Progenitor cell of endocrine pancreas (in vitro differentiated cells): ENCODE measurements around the gene CATSPERZ. TPM values are rescaled to one million over a fixed set of nuclear protein-coding genes. Genes with fewer than 3 reads are reported as not detected.

Source experiments
- DNase-seq: peaks from one replicate; pipeline ENCODE4 v3.0.0; 2021; ENCODE audit warnings: low spot score; ENCODE audit not compliant: unreplicated experiment
- H3K27ac Mint-ChIP-seq: 2 replicates; pipeline ENCODE4 v1.8.0; 2021; ENCODE audit warnings: mild to moderate bottlenecking, moderate library complexity, mixed read lengths
- H3K27me3 Mint-ChIP-seq: 2 replicates; pipeline ENCODE4 v1.8.0; 2021; ENCODE audit warnings: mixed read lengths
- H3K36me3 Mint-ChIP-seq: 2 replicates; pipeline ENCODE4 v1.8.0; 2022; ENCODE audit warnings: mixed read lengths; ENCODE audit not compliant: insufficient read depth
- H3K4me1 Mint-ChIP-seq: 2 replicates; pipeline ENCODE4 v1.8.0; 2021; ENCODE audit warnings: low read depth, mixed read lengths
- H3K4me3 Mint-ChIP-seq: 2 replicates; pipeline ENCODE4 v1.8.0; 2021; ENCODE audit warnings: low read depth, mild to moderate bottlenecking, moderate library complexity, mixed read lengths
- H3K9me3 Mint-ChIP-seq: 2 replicates; pipeline ENCODE4 v1.8.0; 2021; ENCODE audit warnings: low read depth, mixed read lengths
- total RNA-seq: library from RNA; stranded (reverse); gene quantifications from 2 replicates; pipeline ENCODE4 v1.2.1, GENCODE V29; 2021
- TF ChIP-seq, protein P1 (sequence below): fragments of 200-600 bp; sonication (generic); IDR thresholded peaks from one replicate; pipeline ENCODE4 v1.5.0; 2021; ENCODE audit warnings: antibody characterized with exemption, mild to moderate bottlenecking; ENCODE audit not compliant: unreplicated experiment

CATSPERZ gene
- total RNA-seq, 1 donor from 2014 or later = not detected

DNA sequence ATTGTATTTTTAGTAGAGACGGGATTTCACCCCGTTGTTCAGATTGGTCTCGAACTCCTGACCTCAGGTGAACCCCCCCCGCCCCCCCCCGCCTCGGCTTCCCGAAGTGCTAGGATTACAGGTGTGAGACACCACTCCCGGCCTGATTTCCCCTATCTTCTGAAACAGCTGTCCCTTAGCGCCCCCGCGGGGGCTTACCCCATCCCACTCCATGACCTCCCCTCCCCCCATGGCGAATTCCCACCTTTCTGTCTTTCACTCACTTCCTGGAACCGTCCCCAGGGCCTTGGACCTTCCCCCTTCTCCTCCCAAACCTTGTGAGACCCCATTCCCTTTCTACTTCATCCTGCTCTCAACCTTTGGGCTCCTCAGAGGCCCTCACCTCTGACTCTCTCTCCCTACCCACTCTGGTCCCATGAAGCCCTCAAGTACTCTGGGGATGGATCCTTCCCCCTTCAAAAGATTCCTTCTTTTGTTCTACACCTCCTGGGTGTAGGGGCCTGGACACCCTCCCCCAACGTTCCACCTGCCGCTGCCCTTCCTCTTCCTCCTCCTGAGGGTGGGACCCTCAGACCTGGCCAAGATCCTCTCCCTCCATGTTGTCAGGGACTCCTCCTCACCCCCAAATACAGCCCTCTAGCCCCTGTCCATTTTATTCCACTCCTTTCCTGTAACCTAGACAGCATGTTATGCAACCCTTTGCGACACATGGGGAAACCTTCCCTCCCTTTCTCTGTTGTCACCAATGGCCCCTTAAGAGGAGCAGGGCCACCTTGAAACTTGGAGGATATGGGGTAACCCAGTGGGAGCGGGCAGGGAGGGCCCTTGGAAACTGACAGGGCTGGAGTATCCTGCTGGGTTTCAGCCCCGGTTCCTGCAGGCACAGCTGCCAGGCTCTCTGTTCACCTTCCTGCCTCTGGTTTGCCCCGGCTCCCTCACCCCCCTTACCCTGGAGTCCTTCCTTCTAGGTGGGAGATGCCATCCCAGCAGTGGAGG, 18.9 kb downstream of the CATSPERZ start:
- Mint-ChIP-seq H3K36me3 (peaks cover 10% of the 10 kb centered on the region), H3K4me1 (peaks cover 11% of the 10 kb centered on the region), H3K27ac (peak overlapping the region; percentile 85), H3K27me3 (no peaks in the 10 kb centered on the region), H3K4me3 (peak overlapping the region; percentile 92), H3K9me3 (no peaks in the 10 kb centered on the region)
- TF ChIP-seq, protein P1, sequence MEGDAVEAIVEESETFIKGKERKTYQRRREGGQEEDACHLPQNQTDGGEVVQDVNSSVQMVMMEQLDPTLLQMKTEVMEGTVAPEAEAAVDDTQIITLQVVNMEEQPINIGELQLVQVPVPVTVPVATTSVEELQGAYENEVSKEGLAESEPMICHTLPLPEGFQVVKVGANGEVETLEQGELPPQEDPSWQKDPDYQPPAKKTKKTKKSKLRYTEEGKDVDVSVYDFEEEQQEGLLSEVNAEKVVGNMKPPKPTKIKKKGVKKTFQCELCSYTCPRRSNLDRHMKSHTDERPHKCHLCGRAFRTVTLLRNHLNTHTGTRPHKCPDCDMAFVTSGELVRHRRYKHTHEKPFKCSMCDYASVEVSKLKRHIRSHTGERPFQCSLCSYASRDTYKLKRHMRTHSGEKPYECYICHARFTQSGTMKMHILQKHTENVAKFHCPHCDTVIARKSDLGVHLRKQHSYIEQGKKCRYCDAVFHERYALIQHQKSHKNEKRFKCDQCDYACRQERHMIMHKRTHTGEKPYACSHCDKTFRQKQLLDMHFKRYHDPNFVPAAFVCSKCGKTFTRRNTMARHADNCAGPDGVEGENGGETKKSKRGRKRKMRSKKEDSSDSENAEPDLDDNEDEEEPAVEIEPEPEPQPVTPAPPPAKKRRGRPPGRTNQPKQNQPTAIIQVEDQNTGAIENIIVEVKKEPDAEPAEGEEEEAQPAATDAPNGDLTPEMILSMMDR = no peak
- no peak for DNase-seq

DNA sequence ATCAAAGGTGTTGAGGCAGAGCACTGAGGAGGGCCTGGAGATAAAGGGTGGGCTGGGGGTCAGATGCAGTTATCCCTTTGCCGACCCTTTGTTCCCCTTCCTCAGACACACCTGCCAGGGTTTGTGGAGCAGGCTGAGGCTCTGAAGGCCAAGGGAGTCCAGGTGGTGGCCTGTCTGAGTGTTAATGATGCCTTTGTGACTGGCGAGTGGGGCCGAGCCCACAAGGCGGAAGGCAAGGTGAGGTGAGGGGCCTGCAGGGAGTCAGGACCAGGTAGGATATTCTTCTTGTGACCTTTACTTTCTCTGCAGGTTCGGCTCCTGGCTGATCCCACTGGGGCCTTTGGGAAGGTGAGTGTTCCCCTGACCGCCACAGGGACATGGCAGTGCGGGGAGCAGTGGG, 20.4 kb downstream of the CATSPERZ start:
- H3K4me1 Mint-ChIP-seq = peaks cover 11% of the 10 kb centered on the region
- H3K9me3 Mint-ChIP-seq = no peaks in the 10 kb centered on the region
- H3K4me3 Mint-ChIP-seq = no peak overlapping the region
- no peak for DNase-seq
- peaks cover 5% of the 10 kb centered on the region for H3K36me3 Mint-ChIP-seq
- TF ChIP-seq, protein P1 = no peak
- H3K27me3 Mint-ChIP-seq = no peaks in the 10 kb centered on the region
- H3K27ac Mint-ChIP-seq = peak overlapping the region; percentile 71

DNA sequence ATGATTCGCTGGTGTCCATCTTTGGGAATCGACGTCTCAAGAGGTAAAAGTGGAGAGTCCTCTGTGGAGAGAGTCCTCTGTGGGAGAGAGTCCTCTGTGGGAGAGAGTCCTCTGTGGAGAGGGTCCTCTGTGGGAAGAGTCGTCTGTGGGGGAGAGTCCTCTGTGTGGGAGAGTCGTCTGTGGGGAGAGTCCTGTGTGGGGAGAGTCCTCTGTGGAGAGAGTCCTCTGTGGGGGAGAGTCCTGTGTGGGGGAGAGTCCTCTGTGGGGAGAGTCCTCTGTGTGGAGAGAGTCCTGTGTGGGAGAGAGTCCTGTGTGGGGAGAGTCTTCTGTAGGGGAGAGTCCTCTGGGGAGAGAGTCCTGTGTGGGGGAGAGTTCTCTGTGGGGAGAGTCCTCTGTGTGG, 20.9 kb downstream of the CATSPERZ start:
- Mint-ChIP-seq H3K4me1 (peaks cover 11% of the 10 kb centered on the region), H3K27ac (peak overlapping the region; percentile 71), H3K36me3 (peaks cover 5% of the 10 kb centered on the region), H3K27me3 (no peaks in the 10 kb centered on the region), H3K9me3 (no peaks in the 10 kb centered on the region), H3K4me3 (no peak overlapping the region)
- no peak for DNase-seq
- TF ChIP-seq, protein P1 = no peak

DNA sequence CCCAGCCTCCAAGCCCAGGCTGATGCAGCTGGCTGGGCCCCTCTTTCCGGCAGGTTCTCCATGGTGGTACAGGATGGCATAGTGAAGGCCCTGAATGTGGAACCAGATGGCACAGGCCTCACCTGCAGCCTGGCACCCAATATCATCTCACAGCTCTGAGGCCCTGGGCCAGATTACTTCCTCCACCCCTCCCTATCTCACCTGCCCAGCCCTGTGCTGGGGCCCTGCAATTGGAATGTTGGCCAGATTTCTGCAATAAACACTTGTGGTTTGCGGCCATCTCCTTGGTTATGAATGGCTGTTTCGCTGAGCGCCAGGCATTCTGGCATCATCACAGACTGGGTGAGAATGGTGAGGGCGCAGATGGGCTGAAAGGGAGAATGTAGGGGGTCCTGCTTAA, 21.4 kb downstream of the CATSPERZ start:
- no peaks in the 10 kb centered on the region for H3K9me3 Mint-ChIP-seq
- no peak overlapping the region for H3K4me3 Mint-ChIP-seq
- no peak for DNase-seq
- no peak overlapping the region for H3K27ac Mint-ChIP-seq
- H3K36me3 Mint-ChIP-seq = peaks cover 5% of the 10 kb centered on the region
- peaks cover 9% of the 10 kb centered on the region for H3K4me1 Mint-ChIP-seq
- H3K27me3 Mint-ChIP-seq = no peaks in the 10 kb centered on the region
- TF ChIP-seq, protein P1 = no peak

DNA sequence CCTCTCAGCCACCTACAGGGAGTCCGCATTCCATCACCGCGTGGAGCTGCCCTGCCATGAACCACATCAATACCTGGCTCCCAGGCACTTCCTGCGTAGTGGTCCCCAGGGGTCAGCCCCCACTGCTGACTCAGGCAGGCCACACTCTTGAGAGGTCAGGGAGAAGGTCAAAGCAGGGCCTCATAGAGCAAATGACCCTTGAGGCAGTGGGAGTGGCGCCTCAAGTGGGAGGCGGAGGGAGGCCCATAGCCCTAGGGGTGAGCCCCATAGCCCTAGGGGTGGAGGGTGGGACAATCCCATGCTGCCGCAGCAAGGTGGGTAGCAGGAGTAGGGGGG, 22.7 kb downstream of the CATSPERZ start:
- no peak for DNase-seq
- Mint-ChIP-seq H3K4me1 (peaks cover 5% of the 10 kb centered on the region), H3K9me3 (no peaks in the 10 kb centered on the region), H3K27me3 (peaks cover 2% of the 10 kb centered on the region), H3K4me3 (no peak overlapping the region), H3K27ac (no peak overlapping the region), H3K36me3 (peaks cover 5% of the 10 kb centered on the region)
- TF ChIP-seq, protein P1 = no peak
